T47D (cell line): Measurements from ENCODE around the gene DCC.

Source experiments
- DNase-seq, 2 experiments: peaks; one replicate each; pipeline versions ENCODE4 v3.0.0 to v3.0.0-alpha.2; 2011 to 2012; ENCODE audit warnings: low read depth in 1 of 2, low spot score in 1 of 2
- JUND ChIP-seq: IDR thresholded peaks from 2 replicates; pipeline ENCODE4 v1.6.1; 2012; ENCODE audit warnings: low read depth
- in situ Hi-C: cut with HindIII; loops from 2 replicates; pipeline ENCODE4 v1.10.0; 2016; ENCODE audit warnings: low sequenced_read_pairs, low pct_unique_long_range_greater_than_20kb

The DCC gene

GRCh38 chr18:52920665-52921064, 580.7 kb downstream of the DCC start:
- in situ Hi-C loops: no loop called here
- DNase-seq: no peak
- TF ChIP-seq JUND: no peak

GRCh38 chr18:52933356-52933755, 593.4 kb downstream of the DCC start:
- in situ Hi-C loops: no loop called here
- no peak for TF ChIP-seq JUND

GRCh38 chr18:52936931-52937330, 596.9 kb downstream of the DCC start:
- DNase-seq: peak; percentile 2 to 41
- in situ Hi-C loops: no loop called here
- no peak for TF ChIP-seq JUND

More at GRCh38 chr18:52933356-52933755, 593.4 kb downstream of the DCC start:
- no peak for DNase-seq

GRCh38 chr18:52937840-52938239, 597.8 kb downstream of the DCC start:
- no peak for TF ChIP-seq JUND
- in situ Hi-C loops: no loop called here
- DNase-seq: no peak

- no peak for DNase-seq
- in situ Hi-C loops: no loop called here
- no peak for TF ChIP-seq JUND
Measured at GRCh38 chr18:52945552-52945951, 605.6 kb downstream of the DCC start.

GRCh38 chr18:52948868-52949444, 609.0 kb downstream of the DCC start:
- DNase-seq: no peak
- TF ChIP-seq JUND: no peak
- in situ Hi-C loops: no loop called here

GRCh38 chr18:52950155-52950554, 610.2 kb downstream of the DCC start:
- in situ Hi-C loops: no loop called here
- TF ChIP-seq JUND: no peak
- no peak for DNase-seq

- in situ Hi-C loops: no loop called here
- no peak for DNase-seq
- no peak for TF ChIP-seq JUND
Measured at GRCh38 chr18:52953387-52953786, 613.4 kb downstream of the DCC start.

GRCh38 chr18:52963481-52963880, 623.5 kb downstream of the DCC start:
- DNase-seq: no peak
- TF ChIP-seq JUND: no peak
- in situ Hi-C loops: no loop called here

GRCh38 chr18:52970686-52971085, 630.7 kb downstream of the DCC start:
- in situ Hi-C loops: no loop called here
- no peak for DNase-seq
- no peak for TF ChIP-seq JUND

GRCh38 chr18:52971097-52971496, 631.1 kb downstream of the DCC start:
- no peak for DNase-seq
- TF ChIP-seq JUND: no peak
- in situ Hi-C loops: no loop called here

- no peak for TF ChIP-seq JUND
- DNase-seq: no peak
- in situ Hi-C loops: no loop called here
Measured at GRCh38 chr18:52979892-52980291, 639.9 kb downstream of the DCC start.

- in situ Hi-C loops: no loop called here
- DNase-seq: no peak
- TF ChIP-seq JUND: no peak
Measured at GRCh38 chr18:52991246-52991645, 651.2 kb downstream of the DCC start.

- no peak for TF ChIP-seq JUND
- in situ Hi-C loops: no loop called here
- peak; percentile 4 to 27 for DNase-seq
Measured at GRCh38 chr18:52992041-52992440, 652.0 kb downstream of the DCC start.
